HepG2 (cell line): ENCODE results near the gene NEU4. TPM values are rescaled to one million over a fixed set of nuclear protein-coding genes. Genes with fewer than 3 reads are reported as not detected.

Experiments used
- ATAC-seq: fragments of 200-7000 bp; cut with Tn5 transposase; 3 replicates; pipeline ENCODE4 v1.9.1; 2020; ENCODE audit warnings: mild to moderate bottlenecking, moderate library complexity
- BruUV-seq: library from RNA; stranded (reverse); fragments of 400-500 nt; replicated peaks from 2 replicates; lab custom pipeline; 2021; lab: Mats Ljungman, UMichigan
- CTCF ChIA-PET: fragments of 300-600 bp; formaldehyde crosslinking; extraction: SDS; loops from one replicate; lab custom pipeline; 2021; ENCODE audit warnings: low total read pairs, inconsistent platforms, low intra/inter-chr PET ratio; lab: Yijun Ruan, JAX
- POLR2A ChIA-PET: fragments of 350-600 bp; sonication (Branson Sonifier 250); formaldehyde crosslinking; loops from one replicate; lab custom pipeline; 2020; ENCODE audit warnings: antibody characterized with exemption, inconsistent platforms; lab: Yijun Ruan, JAX
- DNase-seq: peaks from one replicate; pipeline ENCODE4 v3.0.0-alpha.2; 2015; ENCODE audit warnings: low spot score
- FAIRE-seq: peaks from 3 replicates; lab custom pipeline; 2011; peaks lifted over from hg19 to GRCh38; lab: Jason Lieb, UNC
- H2AFZ ChIP-seq: one replicate; pipeline ENCODE4 v1.6.1; 2011; ENCODE audit warnings: low read length, inconsistent platforms
- H3K27ac ChIP-seq: fragments of 300-600 bp; 3 replicates; pipeline ENCODE4 v1.8.0; 2011; ENCODE audit warnings: mixed run types, mild to moderate bottlenecking, mixed read lengths, low read length, inconsistent platforms; ENCODE audit not compliant: insufficient read depth; ENCODE audit errors: extremely low read length
- H3K27me3 ChIP-seq, 2 experiments: fragments of 200-600 bp in 1 of 2; 2 replicates in 1 of 2; 3 replicates in 1 of 2; pipeline versions ENCODE4 v1.6.0 to v1.8.0; 2011; ENCODE audit warnings: low read length in 2 of 2, mild to moderate bottlenecking in 2 of 2, moderate library complexity in 2 of 2, inconsistent platforms in 1 of 2; ENCODE audit not compliant: insufficient read depth in 2 of 2, control insufficient read depth in 1 of 2
- H3K36me3 ChIP-seq, 2 experiments: fragments of 200-600 bp in 1 of 2; replicated peaks in 1 of 2; 2 replicates in 1 of 2; 3 replicates in 1 of 2; pipeline versions ENCODE4 v1.5.1 to v1.8.0; 2011; ENCODE audit warnings: low read length in 2 of 2, inconsistent platforms in 1 of 2; ENCODE audit not compliant: insufficient read depth in 2 of 2, control insufficient read depth in 1 of 2
- H3K4me1 ChIP-seq: 2 replicates; pipeline ENCODE4 v1.5.1; 2012; ENCODE audit warnings: low read length, inconsistent platforms; ENCODE audit not compliant: insufficient read depth
- H3K4me2 ChIP-seq: 2 replicates; pipeline ENCODE4 v1.6.0; 2011; ENCODE audit warnings: low read depth, low read length, inconsistent platforms
- H3K4me3 ChIP-seq, 3 experiments: fragments of 200-600 bp in 1 of 3; sonication (generic), shearing (Covaris generic) in 1 of 3; replicated peaks in 1 of 3; 2 replicates each; pipeline ENCODE4 v1.5.1; 2011 to 2016; ENCODE audit warnings: low read length in 3 of 3, inconsistent platforms in 2 of 3, low read depth in 2 of 3, mild to moderate bottlenecking in 2 of 3, control low read depth in 1 of 3, mixed read lengths in 1 of 3; ENCODE audit not compliant: insufficient read depth in 1 of 3
- H3K79me2 ChIP-seq: one replicate; pipeline ENCODE4 v1.6.1; 2011; ENCODE audit warnings: low read length, inconsistent platforms; ENCODE audit not compliant: insufficient read depth
- H3K9ac ChIP-seq: 2 replicates; pipeline ENCODE4 v1.6.0; 2011; ENCODE audit warnings: mild to moderate bottlenecking, low read depth, low read length, inconsistent platforms; ENCODE audit not compliant: insufficient read depth
- H3K9me3 ChIP-seq: 2 replicates; pipeline ENCODE4 v1.5.1; 2012; ENCODE audit warnings: mild to moderate bottlenecking, low read length
- H4K20me1 ChIP-seq: 2 replicates; pipeline ENCODE4 v1.6.0; 2011; ENCODE audit warnings: inconsistent platforms, mild to moderate bottlenecking, low read length, moderate library complexity; ENCODE audit not compliant: insufficient read depth
- CEBPG ChIP-seq: IDR thresholded peaks from 2 replicates; pipeline ENCODE4 v1.6.1; 2016
- DDIT3 ChIP-seq: sonication (generic); formaldehyde crosslinking; IDR thresholded peaks from 2 replicates; pipeline ENCODE4 v1.4.0; 2020; ENCODE audit warnings: mild to moderate bottlenecking, missing genetic modification reagents
- SALL2 ChIP-seq: sonication (generic); formaldehyde crosslinking; IDR thresholded peaks from 2 replicates; pipeline ENCODE4 v1.8.1; 2023; ENCODE audit warnings: mild to moderate bottlenecking, missing genetic modification reagents, inconsistent platforms
- SOX13 ChIP-seq, 3 experiments: fragments of 450-650 bp in 1 of 3; sonication (generic) in 1 of 3; formaldehyde crosslinking in 1 of 3; IDR thresholded peaks in 2 of 3; conservative IDR thresholded peaks in 1 of 3; 2 replicates each; pipeline versions ENCODE4 v1.5.0 to v1.6.1; 2016 to 2020; ENCODE audit warnings: antibody characterized with exemption in 1 of 3, mild to moderate bottlenecking in 1 of 3, missing compliant biosample characterization in 1 of 3, missing genetic modification reagents in 1 of 3, moderate library complexity in 1 of 3
- SOX5 ChIP-seq: IDR thresholded peaks from 2 replicates; pipeline ENCODE4 v1.6.1; 2016; ENCODE audit warnings: borderline replicate concordance
- ZNF225 ChIP-seq: sonication (generic); formaldehyde crosslinking; IDR thresholded peaks from 2 replicates; pipeline ENCODE4 v1.4.0; 2020; ENCODE audit warnings: mild to moderate bottlenecking, missing genetic modification reagents
- ZNF446 ChIP-seq: sonication (generic); formaldehyde crosslinking; IDR thresholded peaks from 2 replicates; pipeline ENCODE4 v1.5.0; 2020; ENCODE audit warnings: mild to moderate bottlenecking, missing genetic modification reagents
- ZNF546 ChIP-seq: sonication (generic); formaldehyde crosslinking; conservative IDR thresholded peaks from 2 replicates; pipeline ENCODE4 v1.8.1; 2023; ENCODE audit warnings: mild to moderate bottlenecking, missing genetic modification reagents
- WGBS: methylation state at CpG from one replicate; pipeline ENCODE4 v1.1.6; 2017; ENCODE audit warnings: low lambda C conversion rate; 5-methylcytosine and 5-hydroxymethylcytosine counted together
- in situ Hi-C: cut with HindIII; loops from 2 replicates; pipeline ENCODE4 v1.10.0; 2017; ENCODE audit warnings: low pct_unique_long_range_greater_than_20kb; ENCODE audit not compliant: extremely low pct_ligation_motif_present
- intact Hi-C: fragments of 100-400 bp; cut with micrococcal nuclease; formaldehyde crosslinking; loops from one replicate; pipeline ENCODE4 v1.10.0; 2022; ENCODE audit not compliant: unreplicated experiment
- polyA plus RNA-seq, 8 experiments: library from polyadenylated mRNA; depleted of rRNA in 3 of 8; stranded (reverse) in 7 of 8; unstranded in 1 of 8; fragments of >200 nt; fragmentation: Illumina TruSeq in 4 of 8; extraction: Trizol in 4 of 8; gene quantifications; 2 replicates each; pipeline versions ENCODE4 v1.2.1 to v1.2.3, GENCODE V29; 2011 to 2016; ENCODE audit warnings: low read depth in 4 of 8, missing spikeins in 1 of 8, mixed read lengths in 1 of 8; ENCODE audit not compliant: insufficient read depth in 1 of 8
- total RNA-seq, 5 experiments: library from RNA; depleted of rRNA; stranded (reverse); fragments of >200 nt; fragmentation: Illumina TruSeq; extraction: Trizol; gene quantifications; 2 replicates each; pipeline ENCODE4 v1.2.3, GENCODE V29; 2016; ENCODE audit warnings: low read depth in 1 of 5
- TF ChIP-seq, protein P1 (sequence below): sonication (generic); formaldehyde crosslinking; IDR thresholded peaks from 2 replicates; pipeline ENCODE4 v1.4.0; 2020; ENCODE audit warnings: missing genetic modification reagents, borderline replicate concordance

The NEU4 gene
- total and polyA plus RNA-seq, 2 of the 13 experiments (the other 11 are each of a cell fraction or from before 2014, with no cell fraction given): 53.5 to 107 TPM

DNA sequence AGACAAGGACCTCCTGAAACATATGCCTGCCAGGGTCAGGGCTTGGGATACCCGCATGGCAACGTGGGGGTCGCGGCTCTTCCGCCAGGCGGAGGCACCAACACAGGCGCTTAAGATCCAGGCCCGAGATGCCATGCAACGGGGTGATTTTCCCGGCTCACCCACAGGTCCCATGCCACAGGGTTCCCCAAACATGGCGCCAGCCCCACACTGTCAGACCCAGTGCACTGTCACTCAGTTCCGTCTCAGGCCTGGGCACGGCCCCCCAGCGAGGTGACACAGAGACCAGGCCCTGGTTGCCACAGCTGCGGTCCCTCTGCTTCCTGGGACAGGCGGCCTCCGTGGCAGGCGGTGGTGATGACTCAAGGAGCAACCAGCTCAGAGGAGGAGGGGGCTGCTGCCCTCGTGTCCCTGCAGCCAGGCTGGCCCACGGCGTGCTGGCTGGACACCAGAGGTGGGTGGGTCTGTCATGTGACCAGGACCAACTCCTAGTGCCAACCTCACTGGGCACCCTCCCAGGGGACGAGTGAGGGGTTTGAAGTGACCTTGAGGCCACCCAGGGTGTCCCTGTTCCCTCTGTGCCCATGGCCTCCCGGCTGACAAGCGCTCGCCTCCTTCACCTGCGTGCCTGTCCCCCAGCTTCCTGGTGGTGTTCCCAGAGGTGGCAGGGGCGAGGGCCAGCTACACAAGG is 44.8 kb downstream of the NEU4 start (continued):
- TF ChIP-seq, protein P1, sequence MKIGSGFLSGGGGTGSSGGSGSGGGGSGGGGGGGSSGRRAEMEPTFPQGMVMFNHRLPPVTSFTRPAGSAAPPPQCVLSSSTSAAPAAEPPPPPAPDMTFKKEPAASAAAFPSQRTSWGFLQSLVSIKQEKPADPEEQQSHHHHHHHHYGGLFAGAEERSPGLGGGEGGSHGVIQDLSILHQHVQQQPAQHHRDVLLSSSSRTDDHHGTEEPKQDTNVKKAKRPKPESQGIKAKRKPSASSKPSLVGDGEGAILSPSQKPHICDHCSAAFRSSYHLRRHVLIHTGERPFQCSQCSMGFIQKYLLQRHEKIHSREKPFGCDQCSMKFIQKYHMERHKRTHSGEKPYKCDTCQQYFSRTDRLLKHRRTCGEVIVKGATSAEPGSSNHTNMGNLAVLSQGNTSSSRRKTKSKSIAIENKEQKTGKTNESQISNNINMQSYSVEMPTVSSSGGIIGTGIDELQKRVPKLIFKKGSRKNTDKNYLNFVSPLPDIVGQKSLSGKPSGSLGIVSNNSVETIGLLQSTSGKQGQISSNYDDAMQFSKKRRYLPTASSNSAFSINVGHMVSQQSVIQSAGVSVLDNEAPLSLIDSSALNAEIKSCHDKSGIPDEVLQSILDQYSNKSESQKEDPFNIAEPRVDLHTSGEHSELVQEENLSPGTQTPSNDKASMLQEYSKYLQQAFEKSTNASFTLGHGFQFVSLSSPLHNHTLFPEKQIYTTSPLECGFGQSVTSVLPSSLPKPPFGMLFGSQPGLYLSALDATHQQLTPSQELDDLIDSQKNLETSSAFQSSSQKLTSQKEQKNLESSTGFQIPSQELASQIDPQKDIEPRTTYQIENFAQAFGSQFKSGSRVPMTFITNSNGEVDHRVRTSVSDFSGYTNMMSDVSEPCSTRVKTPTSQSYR: no peak
- TF ChIP-seq, all 625 proteins: peak for 4

DNA sequence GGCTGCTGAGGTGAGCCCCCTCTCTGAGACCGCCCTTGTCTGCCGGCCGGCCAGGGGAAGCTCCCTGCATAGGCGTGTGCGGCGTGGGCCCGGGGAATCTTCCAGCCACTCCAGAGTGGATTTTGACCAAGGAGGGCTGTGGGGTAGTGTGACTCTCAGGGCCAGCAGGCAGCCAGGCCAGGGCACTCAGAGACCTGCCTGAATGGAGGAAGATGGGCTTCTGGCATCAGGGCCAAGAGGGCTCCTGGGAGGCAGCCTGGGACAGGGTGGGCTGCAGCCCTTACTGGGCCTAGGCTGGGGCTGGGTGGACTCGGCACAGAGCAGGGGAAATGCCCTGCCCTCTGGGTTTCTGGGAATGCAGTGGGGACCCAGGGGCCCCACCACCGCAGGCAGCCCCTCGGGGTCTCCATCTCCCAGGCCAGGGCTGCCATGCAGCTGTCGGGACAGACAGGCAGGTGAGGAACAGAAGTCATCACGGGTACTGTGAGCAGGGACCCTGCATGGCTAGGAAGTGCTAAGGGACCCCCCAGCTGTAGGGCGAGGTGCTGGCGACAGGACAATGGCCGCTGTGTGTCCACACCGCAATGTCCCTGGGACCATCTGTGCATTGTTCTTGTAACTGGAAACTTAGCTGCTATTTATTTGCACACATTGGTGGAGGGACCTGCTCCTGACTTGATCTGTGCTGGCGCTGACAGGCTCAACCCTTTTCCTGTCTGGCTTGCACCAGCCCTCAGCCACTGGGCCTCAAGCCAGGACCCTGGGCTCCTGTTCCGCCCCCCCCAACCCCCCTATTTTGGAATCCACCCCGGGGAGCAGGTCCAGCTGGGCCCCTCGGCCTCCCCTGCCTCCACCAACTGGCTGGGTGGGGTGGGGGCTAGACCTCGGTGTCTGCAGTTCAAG is 45.6 kb downstream of the NEU4 start:
- intact Hi-C loops: no loop called here
- no peak for TF ChIP-seq CEBPG (CRISPR knock-in tag)
- no peak for TF ChIP-seq SOX13 (IDR thresholded peaks at IDR 0.05)
- peak in 1 of 2 experiments; percentile 78; a peak in 2 of 4 replicates for TF ChIP-seq SOX13 (CRISPR knock-in tag; conservative IDR thresholded peaks at IDR 0.05 in 1 of 2, IDR thresholded peaks at IDR 0.05 in 1 of 2)
- TF ChIP-seq SOX5 (CRISPR knock-in tag): peak; percentile 59
- TF ChIP-seq ZNF446: 0 out of 2 replicates have a peak, but pooled peaks have one; percentile 42
- no peak for TF ChIP-seq ZNF546 (CRISPR knock-in tag)
- TF ChIP-seq ZNF225 (CRISPR knock-in tag): peak; percentile 17; the same call in 1 of the 2 replicates
- no peak for TF ChIP-seq DDIT3
- no peak for TF ChIP-seq SALL2 (CRISPR knock-in tag)
- H3K9me3 ChIP-seq: no peaks in the 10 kb centered on the region
- H3K79me2 ChIP-seq: no peaks in the 10 kb centered on the region
- peaks cover 41 to 92% of the 10 kb centered on the region in 2 experiments; a peak in 4 of 5 replicates for H3K27me3 ChIP-seq
- 40% methylated on average over 10 of the region's 21 CpGs for WGBS
- ChIA-PET CTCF (no interaction called here), POLR2A (no interaction called here)
- H3K36me3 ChIP-seq: no peaks in the 10 kb centered on the region
- H3K4me3 ChIP-seq: no peak overlapping the region
- H3K4me2 ChIP-seq: no peak overlapping the region
- BruUV-seq: no TSS peak
- in situ Hi-C loops: no loop called here
- FAIRE-seq (no peak), DNase-seq (peak; percentile 46), ATAC-seq (no peak)
- H3K4me1 ChIP-seq: peaks cover 22% of the 10 kb centered on the region
- no peak overlapping the region for H3K27ac ChIP-seq
- no peak overlapping the region for H2AFZ ChIP-seq
- H4K20me1 ChIP-seq: no peaks in the 10 kb centered on the region
- no peak overlapping the region for H3K9ac ChIP-seq
